Inferior parietal cortex (tissue), 1 donor: ENCODE results near the gene PSIP1.
"Not testable (repeated sequence)": the region's sequence is repeated elsewhere in the genome, so short reads cannot be mapped to it uniquely, and the experiment has no call there.

Source experiments
- DNase-seq: peaks from one replicate; pipeline ENCODE4 v3.0.0-alpha.2; 2016; ENCODE audit errors: extremely low spot score

PSIP1 gene

DNA sequence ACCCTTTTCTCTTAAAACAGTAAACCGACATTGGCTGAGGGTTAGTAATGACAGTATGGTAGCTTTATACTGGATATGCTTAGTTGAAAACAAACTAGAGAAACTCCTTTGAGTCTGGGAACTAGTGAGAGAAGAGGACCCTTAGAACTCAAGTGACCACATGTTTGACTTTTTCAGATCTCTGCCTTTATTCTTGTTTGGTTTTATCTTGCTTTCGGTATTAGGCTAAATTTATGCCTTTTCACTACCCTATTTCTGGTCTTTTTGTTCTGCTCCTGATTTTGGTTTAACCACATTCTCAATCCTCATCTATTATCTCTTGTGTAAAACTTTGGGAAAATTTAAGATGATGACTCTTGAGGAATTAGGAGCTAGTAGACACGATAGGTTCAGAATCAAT, 77.1 kb downstream of the PSIP1 start:
- DNase-seq = no peak

DNA sequence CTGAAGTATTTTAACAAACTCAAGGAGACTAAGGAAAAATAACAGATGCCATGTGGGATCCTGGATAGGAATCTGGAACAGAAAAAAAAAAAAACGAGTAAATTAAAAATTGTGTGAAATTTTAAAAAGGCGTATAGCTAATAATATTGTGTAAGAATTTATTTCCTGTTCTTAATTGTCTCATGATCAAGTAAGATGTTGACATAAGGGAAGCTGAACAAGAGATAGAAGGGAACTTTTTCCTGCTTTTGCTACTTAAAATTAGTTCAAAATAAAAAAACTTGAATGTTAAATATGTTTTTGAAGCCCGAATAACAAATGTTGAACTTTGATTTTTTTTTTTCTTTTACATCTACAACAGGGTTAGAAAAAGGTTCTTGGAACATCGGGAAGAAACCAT, 77.6 kb downstream of the PSIP1 start:
- DNase-seq = no peak

DNA sequence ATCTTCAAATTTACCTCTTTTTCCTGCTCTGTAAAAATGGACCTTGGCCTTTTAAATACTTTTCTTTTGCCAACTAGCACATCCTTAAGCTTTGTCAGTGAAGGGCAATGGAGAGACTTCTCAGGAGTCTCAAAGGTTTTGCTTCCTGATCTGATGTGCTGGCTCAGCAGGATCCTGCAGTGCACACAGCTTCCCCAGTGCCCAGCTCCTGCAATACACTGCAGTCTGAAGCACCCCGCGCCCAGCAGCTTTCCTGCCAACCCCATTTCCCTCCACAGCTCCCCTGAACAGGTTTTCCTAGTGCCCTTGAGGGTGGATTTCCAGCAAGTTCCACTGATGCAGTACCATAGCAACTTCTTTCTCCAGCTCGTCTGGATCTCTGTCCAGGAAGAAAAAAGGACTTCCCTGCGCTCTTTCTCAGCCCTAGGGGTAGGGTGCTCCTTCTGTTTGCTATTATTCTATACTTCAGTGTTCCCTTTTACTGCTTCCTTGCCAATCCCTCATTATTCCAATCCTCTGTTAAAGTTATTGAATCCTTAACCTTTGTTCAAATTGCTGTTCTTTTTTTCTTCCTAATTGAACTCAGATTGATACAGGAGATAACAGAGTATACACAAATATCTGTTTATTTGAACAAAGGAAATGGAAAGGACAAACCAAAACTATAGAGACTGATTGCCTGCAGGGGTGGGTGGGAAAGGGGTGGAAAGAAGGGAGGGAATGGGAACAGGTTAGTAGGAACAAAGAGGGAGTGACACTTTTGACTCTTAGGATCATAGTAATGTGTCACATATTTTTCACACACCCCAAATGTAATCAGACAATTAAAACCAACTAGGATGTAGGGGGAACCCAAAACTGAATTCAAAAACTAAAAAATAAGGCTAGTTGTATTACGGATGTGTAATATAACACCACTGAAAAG, 79.6 kb downstream of the PSIP1 start:
- DNase-seq = no peak

DNA sequence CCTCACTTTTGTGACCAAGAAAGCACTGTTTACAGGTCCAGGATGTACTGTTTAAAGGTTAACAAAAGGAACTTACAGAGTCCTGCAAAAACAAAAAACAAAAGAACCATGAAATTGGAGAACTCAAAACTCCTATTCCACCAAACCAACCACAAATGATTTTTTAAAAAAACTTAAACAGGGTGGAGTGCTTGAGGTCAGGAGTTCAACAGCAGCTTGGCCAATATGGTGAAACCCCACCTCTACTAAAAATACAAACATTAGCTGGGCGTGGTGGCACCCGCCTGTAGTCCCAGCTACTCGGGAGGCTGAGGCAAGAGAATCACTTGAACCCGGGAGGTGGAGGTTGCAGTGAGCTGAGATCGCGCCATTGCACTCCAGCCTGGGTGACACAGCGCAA, 83.1 kb downstream of the PSIP1 start:
- not testable (repeated sequence) for DNase-seq

DNA sequence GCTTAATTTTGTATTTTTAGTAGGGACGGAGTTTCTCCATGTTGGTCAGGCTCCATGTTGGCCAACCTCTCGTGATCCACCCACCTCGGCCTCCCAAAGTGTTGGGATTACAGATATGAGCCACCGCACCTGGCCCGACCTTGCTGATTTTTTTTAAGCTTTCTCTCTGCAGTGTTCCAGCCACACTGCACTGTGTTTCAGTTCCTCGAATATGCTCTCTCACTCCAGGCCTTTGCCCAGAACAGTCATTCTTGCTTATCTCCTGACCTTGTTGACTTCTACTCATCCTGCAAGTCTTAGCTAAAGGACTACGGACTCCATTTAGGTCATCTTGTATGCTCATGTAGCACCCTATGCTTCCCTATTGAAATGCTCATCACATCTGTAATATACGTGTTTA, 84.8 kb downstream of the PSIP1 start:
- DNase-seq = no peak

DNA sequence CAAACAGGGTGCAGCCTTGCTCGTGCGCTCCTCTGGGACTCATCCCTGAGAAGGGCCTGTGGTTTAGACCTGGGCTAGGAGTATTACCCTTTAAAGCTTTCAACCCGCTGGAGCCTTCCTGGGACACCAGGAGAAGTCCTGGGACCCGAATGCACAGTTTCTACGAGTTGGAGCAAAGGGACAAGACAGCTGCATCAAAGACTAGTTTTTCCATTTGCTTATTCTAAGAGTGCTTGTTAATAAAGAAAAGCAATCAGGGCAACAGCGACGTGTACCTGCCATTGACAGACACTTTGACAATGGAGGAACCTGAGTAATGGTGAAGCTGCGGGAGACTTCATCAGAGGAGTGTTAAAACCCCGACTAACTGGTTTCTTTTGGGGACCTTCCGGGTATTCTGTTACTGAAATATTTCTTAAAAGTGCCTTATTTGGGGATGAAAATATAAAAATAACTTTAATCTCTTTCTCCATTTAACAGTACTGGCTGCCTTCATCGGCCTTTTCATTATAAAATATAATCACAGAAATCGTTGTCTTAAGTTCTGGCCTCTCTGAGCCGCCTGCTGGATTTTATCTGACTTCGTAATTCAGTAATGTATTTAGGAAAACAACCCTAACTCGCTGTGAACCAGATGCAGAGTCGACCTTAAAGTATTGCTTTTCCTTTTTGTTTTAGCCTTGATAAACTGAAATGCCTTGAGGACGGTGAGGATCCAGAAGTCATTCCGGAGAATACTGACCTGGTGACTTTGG, 87.4 kb downstream of the PSIP1 start:
- DNase-seq = no peak

DNA sequence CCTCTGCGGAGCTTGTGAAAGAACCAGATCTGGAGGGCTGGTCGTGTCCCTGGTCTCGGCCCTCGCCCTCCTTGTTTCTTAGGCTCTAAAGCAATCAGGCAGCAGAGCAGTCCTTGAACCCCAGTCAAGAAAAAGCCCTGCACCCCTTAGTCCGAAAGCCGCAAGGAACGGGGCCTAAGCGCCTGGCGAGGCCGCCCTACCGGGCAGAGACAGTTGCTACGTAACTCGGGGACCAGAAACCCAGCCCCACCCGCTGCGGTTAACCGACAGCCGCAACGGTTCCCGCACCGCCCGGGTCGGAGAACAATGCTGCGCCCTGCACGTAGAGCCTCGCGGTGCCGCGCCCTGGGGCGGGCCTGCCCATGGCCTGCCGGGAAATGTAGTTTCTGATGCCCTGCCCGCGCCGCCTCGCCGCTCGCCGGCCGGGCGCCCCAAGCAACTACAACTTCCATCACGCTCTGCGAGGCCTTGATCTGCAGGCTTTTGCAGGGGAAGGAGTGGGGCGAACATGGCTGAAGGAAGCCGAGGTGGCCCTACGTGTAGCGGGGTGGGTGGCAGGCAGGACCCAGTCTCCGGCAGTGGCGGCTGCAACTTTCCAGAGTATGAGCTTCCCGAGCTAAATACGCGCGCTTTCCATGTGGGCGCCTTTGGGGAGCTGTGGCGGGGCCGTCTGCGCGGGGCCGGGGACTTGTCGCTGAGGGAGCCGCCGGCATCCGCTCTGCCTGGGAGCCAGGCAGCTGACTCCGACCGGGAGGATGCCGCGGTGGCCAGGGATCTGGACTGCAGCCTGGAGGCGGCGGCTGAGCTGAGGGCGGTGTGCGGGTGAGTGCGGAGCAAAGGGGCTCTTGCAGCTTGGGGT, 88.2 kb downstream of the PSIP1 start, which contains the start of gene SNAPC3:
Gene SNAPC3, plus strand, starts transcription at position 505 of the 859 bp plus-strand sequence. Its CDS starts 4 bp downstream, at position 509.
- DNase-seq = peak; percentile 92

DNA sequence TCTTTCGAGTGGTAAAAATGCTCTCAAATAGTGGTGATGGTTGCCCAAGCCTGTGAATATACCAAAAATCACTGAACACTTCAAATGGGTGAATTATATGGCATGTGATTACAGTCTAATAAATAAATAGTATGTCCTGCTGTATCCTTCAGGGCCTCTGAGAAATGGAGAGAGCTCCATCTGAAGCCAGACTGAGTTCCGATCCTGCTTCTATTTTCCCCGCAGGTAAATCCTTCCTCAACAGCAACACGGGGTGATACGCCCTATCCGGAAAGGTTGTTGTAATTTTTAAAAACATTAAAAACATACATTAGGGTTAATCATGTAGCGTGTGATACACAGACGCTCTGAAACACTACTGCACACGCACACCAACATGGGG, 88.8 kb downstream of the PSIP1 start:
- no peak for DNase-seq

DNA sequence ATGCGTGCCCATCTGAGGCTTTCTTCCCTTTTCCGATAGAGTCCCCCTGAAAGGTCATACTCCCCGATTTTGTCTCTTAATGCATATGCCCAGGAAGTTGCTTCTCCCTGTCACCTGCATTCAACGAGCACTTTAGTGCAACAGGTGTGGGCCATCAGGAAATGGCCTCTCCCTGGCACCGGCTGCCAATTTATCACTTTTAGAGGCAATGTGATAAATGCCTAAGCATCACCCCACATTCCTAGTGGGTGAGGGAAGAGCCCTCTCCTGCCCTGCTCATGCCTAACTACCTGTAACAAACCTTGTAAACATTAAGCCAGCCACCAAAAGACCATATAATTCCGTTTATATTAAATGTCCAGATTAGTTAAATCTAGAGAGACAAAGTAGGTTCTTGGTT, 89.2 kb downstream of the PSIP1 start:
- no peak for DNase-seq

DNA sequence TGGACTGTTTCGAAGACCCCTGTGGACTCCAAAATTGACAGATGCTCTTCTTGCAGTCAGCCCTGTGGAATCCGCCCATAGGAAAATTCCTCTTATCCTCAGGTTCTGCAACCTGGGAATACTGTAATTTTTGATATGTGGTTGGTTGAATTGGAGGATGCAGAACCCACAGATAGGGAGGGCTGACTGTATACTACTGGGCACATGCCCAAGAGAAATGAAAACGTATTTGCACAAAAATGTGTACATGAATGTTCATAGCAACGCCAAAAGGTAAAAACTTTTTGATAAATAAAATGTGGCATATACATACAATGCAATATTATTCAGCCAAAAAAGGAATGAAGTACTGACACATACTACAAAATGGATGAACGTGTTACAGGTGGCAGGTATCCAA, 90.0 kb downstream of the PSIP1 start:
- no peak for DNase-seq

DNA sequence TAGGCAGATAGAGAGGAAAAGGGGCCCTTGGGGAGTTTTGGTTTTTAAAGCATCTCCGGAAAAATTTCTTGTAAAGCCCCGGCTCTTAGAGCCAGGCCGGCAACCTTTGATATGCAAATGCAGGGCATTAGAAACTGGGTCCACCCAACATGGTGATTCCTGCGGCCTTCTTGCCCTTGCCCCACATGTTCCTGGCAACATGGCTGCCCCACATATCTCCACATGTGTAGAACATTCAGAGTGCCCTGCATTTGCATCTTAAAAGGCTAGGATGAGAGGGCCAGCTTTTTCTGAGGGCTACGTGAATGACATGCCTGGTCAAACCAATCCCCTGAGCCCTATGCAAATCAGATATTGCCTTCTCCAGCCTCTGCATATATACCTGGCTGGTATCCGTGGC, 93.1 kb downstream of the PSIP1 start:
- no peak for DNase-seq

DNA sequence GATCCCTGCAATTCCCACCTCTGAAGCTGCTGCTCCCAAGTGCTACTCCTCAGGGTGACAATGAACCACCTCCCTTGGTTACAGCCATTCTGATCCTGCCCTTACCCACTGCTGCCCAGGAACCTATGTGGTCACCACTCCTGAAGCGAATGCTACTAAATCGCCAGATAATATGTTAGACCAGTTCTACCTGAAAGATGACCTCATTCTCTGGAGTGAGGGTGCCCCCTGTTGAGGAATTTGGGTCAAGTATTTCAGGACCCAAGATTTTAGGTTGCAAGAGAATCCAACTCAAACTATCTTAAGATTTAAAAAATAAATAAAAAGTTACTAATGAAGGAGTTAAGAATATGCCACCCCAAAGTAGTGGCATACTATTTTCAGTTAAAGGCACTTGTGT, 93.9 kb downstream of the PSIP1 start:
- no peak for DNase-seq
